DND-41 (cell line): ENCODE measurements around the gene MEGF11.

Experiments used
- ATAC-seq: fragments of 200-7000 bp; cut with Tn5 transposase; 3 replicates; pipeline ENCODE4 v1.9.1; 2021; ENCODE audit warnings: low read depth; ENCODE audit not compliant: insufficient read depth
- DNase-seq: peaks from one replicate; pipeline ENCODE4 v3.0.0-alpha.2; 2020
- H2AFZ ChIP-seq: 2 replicates; pipeline ENCODE4 v1.6.0; 2012; ENCODE audit warnings: low read depth, low read length
- H3K27ac ChIP-seq: 2 replicates; pipeline ENCODE4 v1.5.1; 2012; ENCODE audit warnings: low read length, inconsistent platforms
- H3K27me3 ChIP-seq: fragments of 200-600 bp; sonication (generic); 2 replicates; pipeline ENCODE4 v1.6.0; 2012; ENCODE audit warnings: low read length, mild to moderate bottlenecking, inconsistent platforms; ENCODE audit not compliant: insufficient read depth, poor library complexity
- H3K36me3 ChIP-seq: 2 replicates; pipeline ENCODE4 v1.5.1; 2012; ENCODE audit warnings: low read length, inconsistent platforms; ENCODE audit not compliant: insufficient read depth
- H3K4me1 ChIP-seq: 2 replicates; pipeline ENCODE4 v1.5.1; 2012; ENCODE audit warnings: mild to moderate bottlenecking, low read length; ENCODE audit not compliant: insufficient read depth
- H3K4me2 ChIP-seq: 2 replicates; pipeline ENCODE4 v1.6.0; 2012; ENCODE audit warnings: mild to moderate bottlenecking, moderate library complexity, low read length, inconsistent platforms; ENCODE audit not compliant: insufficient read depth
- H3K4me3 ChIP-seq, 2 experiments: fragments of 200-600 bp in 1 of 2; shearing (Covaris generic) in 1 of 2; 2 replicates each; pipeline ENCODE4 v1.5.1; 2012 to 2016; ENCODE audit warnings: inconsistent platforms in 2 of 2, low read length in 2 of 2, mild to moderate bottlenecking in 2 of 2, low read depth in 1 of 2, moderate library complexity in 1 of 2
- H3K79me2 ChIP-seq: 2 replicates; pipeline ENCODE4 v1.6.0; 2012; ENCODE audit warnings: low read length, inconsistent platforms; ENCODE audit not compliant: insufficient read depth
- H3K9ac ChIP-seq: 2 replicates; pipeline ENCODE4 v1.6.0; 2012; ENCODE audit warnings: low read depth, mild to moderate bottlenecking, inconsistent platforms, low read length, moderate library complexity
- H3K9me3 ChIP-seq: 2 replicates; pipeline ENCODE4 v1.5.1; 2012; ENCODE audit warnings: low read length, moderate library complexity, mild to moderate bottlenecking, inconsistent platforms; ENCODE audit not compliant: insufficient read depth, severe bottlenecking
- H4K20me1 ChIP-seq: 2 replicates; pipeline ENCODE4 v1.6.0; 2012; ENCODE audit warnings: low read length; ENCODE audit not compliant: insufficient read depth
- EZH2 ChIP-seq: IDR thresholded peaks from 3 replicates; pipeline ENCODE4 v1.6.1; 2012; ENCODE audit warnings: borderline replicate concordance, low read depth, mild to moderate bottlenecking, moderate library complexity, low read length, inconsistent platforms; ENCODE audit not compliant: severe bottlenecking
- TF ChIP-seq, protein P1 (sequence below): IDR thresholded peaks from 2 replicates; pipeline ENCODE4 v1.5.1; 2012; ENCODE audit warnings: borderline replicate concordance, low read length, moderate library complexity, mild to moderate bottlenecking; ENCODE audit not compliant: poor library complexity, severe bottlenecking; ENCODE audit errors: extremely low read depth

Gene MEGF11

DNA sequence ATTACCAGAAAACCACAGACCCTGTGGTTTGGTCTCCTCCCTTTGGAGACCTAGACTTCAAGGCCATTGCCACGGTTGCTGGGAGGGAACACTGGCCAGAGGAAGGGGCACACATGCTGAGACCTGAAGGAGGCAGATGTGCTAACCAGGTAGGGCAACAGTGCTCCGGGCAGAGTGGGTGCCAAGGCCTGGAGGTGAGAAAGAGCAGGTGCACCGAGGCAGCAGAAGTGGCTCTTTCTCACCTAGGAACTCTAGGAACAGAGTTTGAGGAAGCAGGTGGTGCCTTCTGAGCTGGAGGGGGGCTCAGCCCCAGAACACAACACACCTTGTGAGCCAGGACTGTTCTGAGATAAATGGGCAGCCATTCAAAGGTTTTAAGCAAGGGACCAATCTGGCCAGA, 106.1 kb downstream of the MEGF11 start:
- Histone ChIP-seq H3K27ac (no peak overlapping the region), H3K4me1 (no peaks in the 10 kb centered on the region), H3K27me3 (peaks cover 2% of the 10 kb centered on the region), H3K9ac (no peak overlapping the region), H3K9me3 (no peaks in the 10 kb centered on the region), H4K20me1 (no peaks in the 10 kb centered on the region), H3K4me3 (no peak overlapping the region), H3K4me2 (no peak overlapping the region), H3K79me2 (no peaks in the 10 kb centered on the region), H3K36me3 (no peaks in the 10 kb centered on the region), H2AFZ (no peak overlapping the region)
- DNase-seq (no peak), ATAC-seq (no peak)
- no peak for TF ChIP-seq EZH2
- TF ChIP-seq, protein P1, sequence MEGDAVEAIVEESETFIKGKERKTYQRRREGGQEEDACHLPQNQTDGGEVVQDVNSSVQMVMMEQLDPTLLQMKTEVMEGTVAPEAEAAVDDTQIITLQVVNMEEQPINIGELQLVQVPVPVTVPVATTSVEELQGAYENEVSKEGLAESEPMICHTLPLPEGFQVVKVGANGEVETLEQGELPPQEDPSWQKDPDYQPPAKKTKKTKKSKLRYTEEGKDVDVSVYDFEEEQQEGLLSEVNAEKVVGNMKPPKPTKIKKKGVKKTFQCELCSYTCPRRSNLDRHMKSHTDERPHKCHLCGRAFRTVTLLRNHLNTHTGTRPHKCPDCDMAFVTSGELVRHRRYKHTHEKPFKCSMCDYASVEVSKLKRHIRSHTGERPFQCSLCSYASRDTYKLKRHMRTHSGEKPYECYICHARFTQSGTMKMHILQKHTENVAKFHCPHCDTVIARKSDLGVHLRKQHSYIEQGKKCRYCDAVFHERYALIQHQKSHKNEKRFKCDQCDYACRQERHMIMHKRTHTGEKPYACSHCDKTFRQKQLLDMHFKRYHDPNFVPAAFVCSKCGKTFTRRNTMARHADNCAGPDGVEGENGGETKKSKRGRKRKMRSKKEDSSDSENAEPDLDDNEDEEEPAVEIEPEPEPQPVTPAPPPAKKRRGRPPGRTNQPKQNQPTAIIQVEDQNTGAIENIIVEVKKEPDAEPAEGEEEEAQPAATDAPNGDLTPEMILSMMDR: no peak

DNA sequence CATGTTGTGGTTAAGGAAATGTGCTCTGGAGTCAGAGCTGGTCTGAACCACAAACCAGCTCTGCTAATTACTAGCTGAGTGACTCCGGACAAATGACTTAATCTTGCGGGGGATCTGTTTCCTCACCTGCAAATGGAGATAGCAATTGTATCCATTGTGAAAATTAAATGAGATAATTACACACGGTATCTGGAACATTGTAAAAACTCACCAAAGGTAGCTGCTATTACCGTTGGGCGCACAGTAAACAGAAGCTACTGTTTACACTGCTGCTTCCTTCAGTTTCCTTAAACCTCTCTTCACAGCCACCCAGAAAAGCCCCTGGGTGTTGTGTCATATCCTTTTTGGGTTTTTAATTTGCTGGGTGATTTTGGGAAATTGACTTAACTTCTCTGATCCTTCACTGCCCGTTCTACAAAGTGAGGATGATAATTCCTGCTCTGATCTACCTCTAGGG, 107.8 kb downstream of the MEGF11 start:
- TF ChIP-seq EZH2: no peak
- TF ChIP-seq, protein P1: no peak
- Histone ChIP-seq H3K9ac (no peak overlapping the region), H3K36me3 (no peaks in the 10 kb centered on the region), H3K27ac (no peak overlapping the region), H3K4me3 (no peak overlapping the region), H3K9me3 (no peaks in the 10 kb centered on the region), H3K4me2 (no peak overlapping the region), H2AFZ (no peak overlapping the region), H4K20me1 (no peaks in the 10 kb centered on the region), H3K4me1 (no peaks in the 10 kb centered on the region), H3K27me3 (peaks cover under 1% of the 10 kb centered on the region), H3K79me2 (no peaks in the 10 kb centered on the region)
- no peak for DNase-seq
- no peak for ATAC-seq

DNA sequence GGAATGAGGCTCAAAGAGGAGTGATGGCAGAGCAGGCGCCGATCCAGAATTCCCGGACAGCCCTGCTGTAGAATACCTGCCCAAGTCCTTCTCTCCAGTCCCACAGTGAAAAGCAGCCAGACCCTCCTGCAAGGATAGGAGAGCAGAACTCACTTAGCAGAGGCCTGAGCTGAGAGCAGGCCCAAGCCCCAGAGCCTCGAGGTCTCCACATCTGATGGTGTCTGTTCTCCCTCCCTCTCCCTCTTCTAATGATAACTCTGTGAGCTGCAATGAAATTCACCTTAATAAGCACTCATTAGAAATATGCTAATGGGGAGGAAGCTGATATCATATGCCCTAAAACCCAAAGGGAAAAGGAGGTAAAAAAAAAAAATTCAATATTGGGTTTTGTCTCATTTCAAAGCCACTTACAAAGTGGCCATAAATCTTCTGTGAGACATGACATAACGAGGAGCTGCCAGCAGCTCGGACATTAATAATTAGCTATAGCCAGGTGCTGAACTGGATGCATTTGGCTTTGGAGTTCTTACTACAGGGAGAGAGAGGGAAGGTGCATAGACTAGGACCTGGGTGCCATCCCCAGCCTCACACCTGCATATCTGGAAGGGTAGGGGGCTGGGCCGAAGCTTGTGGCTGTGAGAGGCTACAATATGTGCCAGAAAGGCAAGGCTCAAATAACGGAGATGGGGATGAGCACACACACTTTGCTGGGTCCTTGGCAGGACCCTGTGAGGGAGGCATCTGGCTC, 108.4 kb downstream of the MEGF11 start:
- ATAC-seq (no peak), DNase-seq (no peak)
- no peak overlapping the region for H2AFZ ChIP-seq
- no peak overlapping the region for H3K9ac ChIP-seq
- H3K27ac ChIP-seq: no peak overlapping the region
- no peaks in the 10 kb centered on the region for H3K27me3 ChIP-seq
- no peaks in the 10 kb centered on the region for H4K20me1 ChIP-seq
- no peak overlapping the region for H3K4me3 ChIP-seq
- no peak overlapping the region for H3K4me2 ChIP-seq
- H3K9me3 ChIP-seq: no peaks in the 10 kb centered on the region
- no peaks in the 10 kb centered on the region for H3K4me1 ChIP-seq
- no peaks in the 10 kb centered on the region for H3K79me2 ChIP-seq
- TF ChIP-seq, protein P1: no peak
- no peak for TF ChIP-seq EZH2
- H3K36me3 ChIP-seq: no peaks in the 10 kb centered on the region
